Activated CD8-positive, alpha-beta memory T cell treated with anti-CD3 and anti-CD28 coated beads for 48 hours (primary cell): ENCODE data around the gene PASD1.
A peak's percentile ranks its signal among the peaks of the same experiment; 100 is the strongest.
"Not testable (repeated sequence)": the region's sequence is repeated elsewhere in the genome, so short reads cannot be mapped to it uniquely, and the experiment has no call there.

ENCODE experiments used
- DNase-seq, 3 experiments: peaks; one replicate each; pipeline ENCODE4 v3.0.0-alpha.2; 2020; ENCODE audit warnings: low read depth in 2 of 3, low spot score in 2 of 3

Gene PASD1

DNA sequence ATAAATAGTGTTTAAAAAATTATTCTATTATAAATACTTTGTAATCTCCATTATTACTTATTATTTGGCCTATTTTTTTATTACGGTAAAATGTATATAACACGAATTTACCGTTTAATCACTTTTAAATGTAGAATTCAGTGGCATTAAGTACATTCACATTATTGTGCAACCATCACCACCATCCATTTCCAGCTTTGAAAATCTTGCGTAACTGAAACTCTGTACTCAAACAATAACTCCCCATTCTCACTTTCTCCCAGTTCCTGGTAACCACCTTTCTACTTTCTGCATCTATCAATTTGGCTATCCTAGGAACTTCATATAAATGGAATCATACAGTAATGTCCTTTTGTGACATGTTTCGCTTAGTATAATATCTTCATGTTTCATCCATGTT is 45.7 kb downstream of the PASD1 start:
- DNase-seq: no peak

DNA sequence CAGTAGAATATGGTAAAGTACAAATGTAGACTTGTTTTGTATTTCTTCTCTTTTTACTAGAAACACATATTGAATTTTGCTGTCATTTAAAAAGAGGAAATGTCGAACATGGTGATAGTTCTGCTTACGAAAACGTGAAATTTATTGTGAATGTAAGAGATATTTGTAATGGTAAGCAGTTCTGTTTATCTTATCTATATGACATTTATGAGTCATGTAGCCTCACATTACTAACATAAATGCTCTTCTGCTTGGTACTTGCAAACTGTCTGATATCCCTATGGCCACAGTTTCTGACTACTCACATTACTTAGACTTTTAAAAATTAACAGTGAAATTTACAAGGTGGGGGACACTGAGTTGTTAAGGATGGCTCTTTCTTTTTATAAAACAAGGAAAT is 57.9 kb downstream of the PASD1 start:
- DNase-seq: no peak

DNA sequence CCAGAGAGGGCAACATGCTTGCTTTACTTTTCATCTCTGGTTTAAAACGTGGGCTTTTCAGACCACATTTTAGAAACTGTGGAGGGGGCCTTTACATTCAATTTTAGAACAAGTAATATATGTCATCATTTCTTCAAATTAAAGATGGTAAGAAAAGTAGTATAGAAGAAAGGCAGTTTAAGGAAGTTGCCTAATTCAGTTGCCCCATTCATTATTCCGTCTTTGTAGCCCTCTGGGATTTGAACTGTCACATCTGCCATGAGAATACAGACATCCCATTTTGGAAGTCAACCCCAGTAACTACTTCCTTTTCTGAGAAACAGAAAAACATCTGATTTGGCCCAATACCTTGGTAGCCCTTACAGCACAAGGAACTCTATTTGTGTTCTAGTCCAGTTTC is 61.2 kb downstream of the PASD1 start:
- no peak for DNase-seq

DNA sequence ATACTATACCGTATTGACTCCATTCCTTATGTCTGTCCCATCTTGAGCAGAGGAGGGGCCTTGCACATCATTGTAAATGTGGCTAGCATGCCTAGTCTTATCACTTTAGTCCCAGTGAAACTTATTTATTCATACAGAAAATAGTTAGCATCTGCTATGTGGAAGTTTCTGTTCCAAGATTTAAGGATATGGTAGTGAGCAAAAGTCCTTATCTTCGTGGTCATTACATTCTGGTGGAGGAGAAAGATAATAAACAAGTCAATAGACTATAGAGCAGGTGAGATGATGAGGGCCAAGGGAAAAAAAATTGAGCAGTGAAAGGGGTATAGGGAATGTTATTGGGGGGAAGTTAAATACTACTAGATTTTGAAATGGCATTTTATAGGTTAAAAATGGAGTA is 68.3 kb downstream of the PASD1 start:
- no peak for DNase-seq

DNA sequence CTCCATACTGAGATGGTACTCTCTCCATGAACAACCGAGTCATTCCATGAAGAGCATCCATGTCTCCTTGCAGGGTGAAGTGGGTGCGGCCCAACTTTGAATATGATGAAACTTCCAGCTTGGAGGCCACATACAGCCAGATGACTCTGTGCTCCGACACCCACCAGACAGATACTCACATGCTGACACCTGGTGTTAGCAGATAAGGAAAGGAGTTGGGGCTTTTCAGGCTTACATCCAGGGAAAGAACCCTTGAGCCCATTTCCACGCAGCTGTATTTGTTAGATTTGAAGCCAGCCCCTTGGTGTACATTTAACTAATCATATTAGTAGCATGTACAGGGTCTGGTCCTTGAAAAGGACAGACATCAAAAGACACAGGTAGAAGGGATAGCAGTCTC is 69.7 kb downstream of the PASD1 start:
- no peak for DNase-seq

DNA sequence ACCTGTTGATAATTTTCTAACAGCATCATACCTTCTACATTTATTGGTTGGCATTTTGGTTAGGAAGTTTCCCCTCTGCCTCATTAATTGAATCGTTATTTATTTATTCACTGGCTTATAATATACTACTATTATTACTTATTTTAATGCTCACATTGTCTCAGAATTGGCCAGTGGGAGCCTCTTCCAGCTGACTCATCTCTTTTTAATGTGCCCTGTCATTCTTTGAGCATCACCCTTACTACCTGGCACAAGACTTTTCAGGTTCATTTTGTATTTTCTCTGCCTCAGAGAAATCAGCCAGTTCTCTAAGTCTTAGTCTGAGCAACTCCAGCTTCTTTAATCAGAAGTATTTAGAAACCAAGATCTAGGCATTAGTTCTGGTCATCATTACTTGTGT is 71.5 kb downstream of the PASD1 start:
- no peak for DNase-seq

DNA sequence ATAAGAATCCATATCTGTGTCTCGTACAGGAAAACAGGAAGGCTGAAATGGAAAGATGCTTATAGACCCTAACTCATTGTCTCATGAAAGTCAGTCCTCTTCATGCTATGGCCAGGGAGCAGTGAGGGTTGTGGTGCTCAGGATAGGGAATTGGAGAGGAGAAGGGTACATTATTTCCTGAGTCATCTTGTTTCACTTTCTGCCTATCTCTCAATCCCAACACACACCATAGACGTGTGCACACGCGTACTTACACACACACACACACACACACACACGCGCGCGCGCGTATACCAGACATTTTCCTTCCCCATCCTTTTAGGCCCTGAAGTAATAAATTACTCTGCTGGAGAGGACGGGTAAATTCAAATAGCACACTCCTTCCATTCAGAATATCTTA is 78.1 kb downstream of the PASD1 start:
- DNase-seq: no peak

DNA sequence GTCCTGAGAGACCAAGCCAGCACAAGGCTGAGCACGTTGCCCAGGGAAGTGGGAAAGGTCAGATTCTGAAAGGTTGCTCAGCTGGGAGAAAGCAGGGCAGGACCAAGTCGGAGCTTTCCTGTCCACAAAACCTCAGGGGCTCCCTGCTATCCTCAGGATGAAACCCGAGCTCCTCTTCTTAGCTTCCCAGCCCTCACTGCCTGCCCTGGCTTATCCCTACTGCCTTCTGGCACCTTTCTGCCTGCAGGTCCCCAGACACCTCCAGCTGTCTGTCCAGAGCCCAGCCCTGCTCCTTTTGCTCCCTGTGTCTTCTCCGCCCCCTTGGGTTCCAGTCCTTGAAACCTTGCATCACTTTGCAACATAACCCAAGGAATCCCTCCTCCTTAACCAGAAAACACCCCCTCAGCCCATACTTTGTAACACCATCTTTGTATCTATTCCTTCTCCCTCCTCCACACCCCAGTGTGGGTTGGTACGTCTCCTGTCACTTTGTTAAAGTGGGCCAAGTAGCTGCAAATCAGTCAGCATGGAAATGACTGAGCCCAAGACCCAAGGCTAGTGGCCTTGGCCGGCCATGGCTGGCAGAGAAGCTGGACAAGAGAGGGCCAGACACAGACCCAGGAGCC is 111.8 kb downstream of the PASD1 start:
- no peak for DNase-seq

DNA sequence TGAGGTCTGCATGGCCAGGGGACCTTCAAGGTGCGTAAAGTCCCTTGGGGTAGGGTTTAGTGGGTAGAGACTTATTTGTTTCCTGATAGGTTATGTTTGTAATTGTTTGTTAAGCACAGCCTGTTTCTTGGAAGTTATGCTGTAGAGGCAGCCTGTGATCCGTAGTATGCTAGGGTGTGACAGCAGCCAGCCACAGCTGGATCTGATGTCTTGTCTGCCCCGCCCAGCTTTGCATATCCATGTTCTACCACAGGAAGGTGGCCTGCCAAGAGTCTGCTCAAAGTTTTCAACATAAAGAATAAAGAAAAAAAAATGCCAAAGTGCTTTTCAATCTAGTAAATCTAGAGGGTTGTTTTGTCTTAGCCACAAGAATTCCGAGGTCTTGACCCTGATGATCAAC is 112.7 kb downstream of the PASD1 start:
- DNase-seq: no peak

DNA sequence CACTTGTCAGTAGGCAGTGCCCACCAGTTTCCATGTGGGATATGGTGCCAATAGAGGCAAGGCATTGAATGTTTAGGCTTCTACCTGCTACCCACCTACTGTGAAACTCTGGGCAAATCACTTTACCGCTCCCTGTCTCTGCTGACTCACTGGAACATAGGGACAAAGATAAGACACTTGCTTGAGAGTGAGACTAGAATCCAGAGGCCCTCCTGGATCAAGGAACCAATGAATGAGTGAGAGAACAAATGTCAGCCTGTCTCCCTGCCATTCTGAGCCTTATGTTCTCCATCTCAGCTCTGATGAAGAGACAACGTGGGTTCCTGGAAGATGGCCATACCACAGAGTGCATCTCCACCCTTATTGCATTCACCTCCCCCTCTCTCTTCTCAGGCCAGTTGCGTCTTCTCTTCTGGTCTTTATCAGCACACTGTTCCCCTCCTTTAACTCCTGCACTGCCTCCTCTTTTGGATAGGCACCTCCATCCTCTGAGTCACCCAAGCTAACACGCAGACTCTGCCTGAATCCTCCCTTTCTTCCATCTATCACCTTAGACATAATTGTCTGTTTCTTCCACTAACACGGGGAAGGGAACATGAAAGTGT is 116.4 kb downstream of the PASD1 start:
- no peak for DNase-seq

DNA sequence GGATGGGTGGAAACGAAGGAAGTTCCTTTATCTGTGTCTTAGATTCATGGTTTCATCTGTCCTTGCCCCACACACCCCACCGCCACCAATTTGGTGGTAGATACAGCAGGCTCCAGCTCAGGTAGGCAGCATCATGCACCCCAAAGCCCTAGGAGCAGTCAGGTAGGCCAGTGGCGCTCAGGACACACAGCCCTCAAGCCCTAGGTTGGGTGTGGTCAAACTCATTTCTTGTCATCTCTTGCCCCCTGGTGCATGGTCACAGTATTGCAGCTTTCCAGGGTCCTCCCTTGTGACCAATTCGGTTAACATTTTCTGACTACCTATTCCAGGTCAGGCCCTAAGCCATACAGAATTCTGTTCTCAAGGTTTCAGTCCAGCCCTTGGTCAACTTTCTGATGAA is 117.3 kb downstream of the PASD1 start:
- peak; percentile 15 to 52 (median 22) for DNase-seq

DNA sequence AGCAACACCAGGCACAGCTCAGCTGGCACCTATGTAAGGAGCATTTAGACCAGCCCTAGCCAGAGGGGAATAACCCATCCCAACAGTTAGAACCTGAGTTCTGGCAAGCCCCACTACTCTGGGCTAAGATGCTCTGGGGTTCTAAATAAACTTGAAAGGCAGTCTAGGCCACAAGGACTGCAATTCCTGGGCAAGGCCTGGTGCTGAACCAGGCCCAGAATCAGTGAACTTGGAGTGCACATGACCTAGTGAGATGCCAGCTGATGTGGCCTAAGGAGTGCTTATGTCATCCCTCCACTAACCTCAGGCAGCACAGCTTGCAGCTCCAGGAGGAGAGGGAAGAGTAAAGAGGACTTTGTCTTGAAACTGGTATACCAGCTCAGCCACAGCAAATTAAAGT is 124.2 kb downstream of the PASD1 start:
- DNase-seq: no peak

DNA sequence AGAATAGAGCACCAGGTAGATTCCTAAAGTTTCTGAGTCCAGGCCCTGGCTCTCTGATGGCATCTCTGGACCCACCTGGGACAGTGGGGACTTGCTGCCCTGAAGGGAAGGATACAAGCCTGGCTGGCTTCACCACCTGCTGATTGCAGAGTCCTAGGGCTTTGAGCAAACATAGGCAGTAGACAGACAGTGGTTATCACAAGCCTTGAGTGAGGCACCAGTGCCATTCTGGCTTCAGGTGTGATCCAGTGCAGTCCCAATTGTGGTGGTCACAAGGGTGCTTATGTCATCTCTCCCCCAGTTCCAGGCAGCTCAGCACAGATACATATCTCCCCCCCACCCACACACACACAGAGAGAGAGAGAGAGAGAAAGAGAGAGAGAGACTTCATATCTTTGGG is 125.2 kb downstream of the PASD1 start:
- no peak for DNase-seq

DNA sequence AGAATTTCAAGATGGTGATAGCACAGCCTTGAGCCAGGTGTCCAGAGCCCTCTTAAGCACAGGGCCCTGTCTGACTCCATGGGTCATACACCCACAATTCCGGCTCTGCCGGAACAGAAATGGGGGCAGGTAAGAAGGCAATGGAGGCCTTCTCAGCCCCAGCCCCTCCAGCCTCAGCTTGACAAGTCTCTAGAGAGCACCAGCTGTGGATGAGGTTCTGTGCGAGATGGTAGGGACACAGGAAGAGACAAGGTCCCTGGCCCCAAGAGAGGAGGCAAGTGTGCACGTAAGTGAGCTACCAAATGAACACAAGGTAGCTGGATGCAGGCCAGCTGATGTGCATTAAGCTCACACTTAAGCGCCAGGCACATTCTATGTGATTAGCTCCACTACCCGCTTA is 129.3 kb downstream of the PASD1 start:
- no peak for DNase-seq

DNA sequence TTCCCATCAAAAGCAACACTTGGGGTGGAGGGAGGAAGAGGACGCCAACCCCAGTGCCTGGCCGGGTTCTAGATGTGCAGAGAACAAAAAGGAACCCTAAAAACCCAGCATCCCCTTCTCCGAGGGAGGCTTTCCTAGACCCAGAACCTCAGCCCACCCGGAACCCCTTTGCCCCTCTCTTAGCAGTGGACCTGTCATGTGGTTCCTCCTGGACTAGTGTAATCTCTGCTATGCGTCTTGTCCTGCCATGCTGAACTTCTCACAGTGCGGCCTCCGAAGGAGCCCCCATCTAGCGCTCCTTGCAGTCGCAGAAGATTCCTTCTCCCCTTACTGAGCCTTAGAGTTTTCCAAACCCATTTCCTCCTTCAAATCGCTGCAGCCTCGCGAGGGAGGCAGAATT is 130.6 kb downstream of the PASD1 start:
- no peak for DNase-seq

DNA sequence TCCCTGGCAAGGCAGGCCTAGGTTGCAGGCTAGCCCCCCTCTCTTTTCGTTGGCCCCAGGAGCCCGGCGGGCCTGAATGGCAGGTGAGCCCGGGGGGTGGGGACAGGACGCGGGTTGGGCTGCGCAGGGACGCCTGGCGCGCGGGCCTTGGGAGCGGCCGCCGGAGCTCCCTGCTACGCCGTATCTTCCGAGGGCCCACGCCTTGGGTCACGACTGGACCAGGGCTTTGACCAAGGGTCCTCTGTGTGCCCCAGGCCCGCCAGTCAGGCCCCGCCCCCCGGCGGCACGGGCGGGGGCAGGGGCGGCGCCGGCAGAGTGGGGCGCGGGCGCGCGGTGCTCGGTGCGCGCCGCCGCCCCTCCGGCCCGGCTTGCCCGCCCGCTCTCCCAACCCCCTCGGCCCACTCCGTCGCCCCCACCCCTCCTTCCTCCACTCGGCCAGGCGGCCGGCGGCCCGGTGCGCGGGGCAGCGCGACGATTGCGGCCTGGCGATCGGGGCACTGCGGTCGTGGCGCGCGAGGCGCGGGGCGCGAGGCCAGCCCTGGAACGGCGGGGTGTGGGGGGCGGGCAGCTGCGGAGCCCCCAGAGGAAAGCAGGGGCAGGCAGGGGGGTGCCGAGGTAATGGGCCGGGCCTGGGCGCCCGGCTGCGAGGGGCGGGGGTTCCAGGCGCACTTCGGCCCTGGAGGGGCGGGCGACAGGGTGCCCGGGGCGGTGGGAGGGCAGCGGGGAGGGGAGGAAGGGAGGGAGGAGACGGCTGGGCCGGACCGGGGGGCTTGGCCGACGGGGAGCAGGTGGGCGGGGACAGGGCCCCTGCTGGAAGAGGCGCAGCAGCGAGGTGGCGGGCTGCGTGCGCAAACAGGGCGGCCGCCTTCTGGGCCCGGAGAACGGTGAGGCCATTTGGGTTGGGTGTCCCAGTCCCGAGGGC is 131.4 kb downstream of the PASD1 start, which contains the start of gene PRRG3:
TSS of gene PRRG3 (plus strand) at position 798 of the 922 bp plus-strand sequence. CDS start 3,357 bp downstream, outside the sequence.
- DNase-seq: no peak

DNA sequence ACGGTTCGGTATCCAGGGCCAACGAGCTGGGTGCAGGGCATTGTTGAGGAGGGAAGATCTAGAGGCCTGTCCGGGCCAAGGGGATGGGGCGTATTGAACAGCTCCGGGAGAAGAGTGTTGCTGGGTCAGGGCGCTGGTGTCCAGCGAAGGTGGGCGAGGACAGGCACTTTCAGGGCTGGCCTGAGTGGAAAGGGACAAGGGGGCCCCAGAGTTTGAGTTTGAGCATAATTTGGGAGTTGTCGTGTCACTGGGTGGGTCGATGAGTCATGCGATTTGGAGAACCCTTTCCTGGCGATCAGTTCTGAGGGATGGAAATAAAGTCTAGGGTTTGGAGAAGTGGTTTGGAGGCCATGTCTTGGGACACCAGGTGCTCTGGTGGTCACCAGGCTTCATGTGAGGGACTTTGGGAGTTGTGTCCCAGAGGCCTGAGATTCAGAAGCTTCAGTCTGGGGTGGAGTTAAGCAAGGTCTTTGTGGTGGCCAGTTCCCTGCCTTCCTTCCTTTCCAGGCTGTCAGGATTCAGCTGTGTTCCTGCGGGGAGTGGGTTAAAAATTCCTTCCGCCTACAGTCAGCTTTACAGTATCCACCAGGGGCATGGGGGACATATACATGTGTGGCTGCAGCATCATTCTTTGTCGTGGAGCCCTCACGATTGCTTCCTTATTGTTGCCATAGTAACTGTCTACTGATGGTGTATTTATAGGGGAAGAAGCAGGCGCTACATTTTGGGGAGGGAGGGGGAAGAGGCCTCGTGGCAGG is 132.3 kb downstream of the PASD1 start:
- DNase-seq: no peak

DNA sequence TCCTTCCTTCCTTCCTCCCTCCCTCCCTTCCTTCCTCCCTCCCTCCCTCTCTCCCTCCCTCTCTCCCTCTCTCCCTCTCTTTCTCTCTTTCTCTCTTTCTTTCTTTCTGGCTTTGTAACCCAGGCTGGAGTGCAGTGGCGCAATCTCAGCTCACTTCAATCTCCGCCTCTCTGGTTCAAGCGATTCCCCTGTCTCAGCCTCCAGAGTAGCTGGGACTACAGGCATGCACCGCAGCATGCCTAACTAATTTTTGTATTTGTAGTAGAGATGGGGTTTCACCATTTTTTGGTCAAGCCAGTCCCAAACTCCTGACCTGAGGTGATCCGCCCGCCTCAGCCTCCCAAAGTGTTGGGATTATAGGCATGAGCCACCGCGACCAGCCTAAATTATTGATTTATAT is 133.6 kb downstream of the PASD1 start:
- DNase-seq: not testable (repeated sequence)

DNA sequence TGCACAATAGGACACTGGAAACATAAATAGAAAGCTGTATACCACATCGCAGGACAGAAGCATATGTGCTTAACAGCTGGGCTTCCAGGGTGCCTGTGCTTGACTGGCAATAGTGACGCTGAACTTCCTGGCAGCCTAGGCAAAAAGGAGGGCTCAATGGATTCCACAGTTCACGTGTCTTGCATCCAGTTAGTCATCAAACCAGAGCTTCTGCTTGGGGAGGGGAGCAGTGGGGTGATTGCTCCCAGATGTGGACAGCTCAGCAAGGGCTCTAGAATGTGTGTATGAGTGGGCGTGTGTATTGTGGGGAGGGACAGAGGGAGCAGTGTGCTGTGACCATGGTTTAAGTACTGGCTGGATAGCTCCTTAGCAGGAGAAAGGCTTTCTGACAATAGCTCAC is 134.0 kb downstream of the PASD1 start:
- DNase-seq: no peak

DNA sequence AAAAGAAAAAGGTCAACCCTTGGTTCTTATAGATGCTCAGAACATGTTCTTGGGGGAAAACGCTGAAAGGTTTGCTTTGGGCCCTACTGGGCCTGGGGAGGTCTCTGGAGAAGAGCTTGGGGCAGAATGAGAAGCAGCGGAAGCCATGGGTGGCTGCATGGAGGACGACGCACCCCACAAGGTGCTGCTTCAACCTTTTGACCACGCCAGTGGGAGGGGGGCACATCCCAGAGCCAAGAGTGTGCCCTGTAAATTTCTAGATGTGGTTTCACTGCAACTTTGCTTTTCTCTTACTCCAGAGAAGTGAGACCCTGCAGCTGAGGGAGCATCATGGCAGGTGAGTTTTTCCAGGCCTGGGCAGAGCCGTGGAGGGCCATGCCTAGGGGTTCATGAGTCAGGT is 135.0 kb downstream of the PASD1 start:
- DNase-seq: no peak

DNA sequence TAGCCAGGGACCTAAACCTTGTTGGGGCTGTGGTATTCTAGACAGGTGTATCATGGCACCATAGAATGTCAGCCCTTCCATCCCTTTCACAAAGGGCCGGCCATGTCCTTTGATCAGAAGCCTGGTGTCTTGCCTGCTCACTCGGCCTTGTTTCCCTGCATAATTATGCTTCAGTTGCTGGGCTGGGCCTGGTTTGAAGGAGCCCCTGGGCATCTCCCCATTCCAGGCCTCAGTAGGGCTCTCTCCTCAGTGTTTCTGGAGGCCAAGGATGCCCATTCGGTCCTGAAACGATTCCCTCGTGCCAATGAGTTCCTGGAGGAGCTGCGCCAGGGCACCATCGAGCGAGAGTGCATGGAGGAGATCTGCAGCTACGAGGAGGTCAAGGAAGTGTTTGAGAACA is 136.3 kb downstream of the PASD1 start:
- DNase-seq: no peak
